A673 (cell line): ENCODE measurements around the gene KIF26B. TPM values are rescaled to one million over a fixed set of nuclear protein-coding genes. Genes with fewer than 3 reads are reported as not detected.
"Not testable (repeated sequence)": the region's sequence is repeated elsewhere in the genome, so short reads cannot be mapped to it uniquely, and the experiment has no call there.

Experiments used
- BruUV-seq: library from RNA; stranded (reverse); fragments of 400-500 nt; replicated peaks from 2 replicates; lab custom pipeline; 2021; lab: Mats Ljungman, UMichigan
- CTCF ChIA-PET: fragments of 300-600 bp; sonication (Branson Sonifier 250); formaldehyde crosslinking; loops from one replicate; lab custom pipeline; 2022; ENCODE audit warnings: antibody characterized with exemption; lab: Charles Lee
- POLR2A ChIA-PET: fragments of 300-600 bp; sonication (Branson Sonifier 250); formaldehyde crosslinking; loops from one replicate; lab custom pipeline; 2022; ENCODE audit warnings: antibody characterized with exemption; ENCODE audit not compliant: low non-redundant PET; lab: Charles Lee
- DNase-seq: peaks from one replicate; pipeline ENCODE4 v3.0.0-alpha.2; 2015; ENCODE audit warnings: low spot score
- H3K27ac ChIP-seq: fragments of 200-600 bp; sonication (generic); 2 replicates; pipeline ENCODE4 v1.5.1; 2016; ENCODE audit warnings: mixed run types, low read depth, mild to moderate bottlenecking, mixed read lengths, antibody characterized with exemption, low read length; ENCODE audit not compliant: poor library complexity, severe bottlenecking
- H3K27me3 ChIP-seq: fragments of 200-600 bp; sonication (generic); replicated peaks from 2 replicates; pipeline ENCODE4 v1.6.1; 2017; ENCODE audit warnings: mixed run types, low read depth, mild to moderate bottlenecking, mixed read lengths, antibody characterized with exemption, low read length; ENCODE audit not compliant: insufficient read depth, poor library complexity
- H3K36me3 ChIP-seq: fragments of 200-600 bp; sonication (generic); 2 replicates; pipeline ENCODE4 v1.6.1; 2016; ENCODE audit warnings: mixed run types, mild to moderate bottlenecking, mixed read lengths, antibody characterized with exemption, low read length; ENCODE audit not compliant: insufficient read depth, poor library complexity, severe bottlenecking
- H3K4me1 ChIP-seq: fragments of 200-600 bp; sonication (generic); 2 replicates; pipeline ENCODE4 v1.6.1; 2017; ENCODE audit warnings: mixed run types, mild to moderate bottlenecking, mixed read lengths, antibody characterized with exemption, low read length; ENCODE audit not compliant: insufficient read depth, poor library complexity, severe bottlenecking
- H3K4me3 ChIP-seq: fragments of 200-600 bp; sonication (generic); 2 replicates; pipeline ENCODE4 v1.5.1; 2016; ENCODE audit warnings: low read depth, mixed run types, mild to moderate bottlenecking, mixed read lengths, low read length; ENCODE audit not compliant: poor library complexity, severe bottlenecking
- H3K9me3 ChIP-seq: fragments of 200-600 bp; sonication (generic); 2 replicates; pipeline ENCODE4 v1.6.1; 2016; ENCODE audit warnings: mixed run types, low read depth, mild to moderate bottlenecking, mixed read lengths, antibody characterized with exemption, low read length; ENCODE audit not compliant: poor library complexity, severe bottlenecking
- CTCF ChIP-seq: fragments of 300-800, 200-600 bp; sonication (generic); conservative IDR thresholded peaks from 2 replicates; pipeline ENCODE4 v1.5.1; 2017; ENCODE audit warnings: low read depth, mild to moderate bottlenecking, antibody characterized with exemption, low read length, moderate library complexity, mixed read lengths
- EZH2 ChIP-seq: fragments of 200-600 bp; sonication (generic); IDR thresholded peaks from 2 replicates; pipeline ENCODE4 v1.6.1; 2017; ENCODE audit warnings: borderline replicate concordance, low read depth, mild to moderate bottlenecking, mixed read lengths, antibody characterized with exemption, low read length; ENCODE audit not compliant: poor library complexity, severe bottlenecking
- intact Hi-C: fragments of 100-400 bp; cut with micrococcal nuclease; formaldehyde crosslinking; loops from one replicate; pipeline ENCODE4 v1.10.0; 2022; ENCODE audit not compliant: unreplicated experiment
- total RNA-seq: library from RNA; stranded (reverse); gene quantifications from 2 replicates; pipeline ENCODE4 v1.2.3, GENCODE V29; 2021

The KIF26B gene
- total RNA-seq, 1 experiment from 2014 or later: not detected

- intact Hi-C loops: no loop called here
Measured at GRCh38 chr1:245322673-245323072, 167.9 kb downstream of the KIF26B start.

GRCh38 chr1:245323765-245324164, 169.0 kb downstream of the KIF26B start:
- intact Hi-C loops, H3K9me3 ChIP-seq, H3K36me3 ChIP-seq, CTCF ChIA-PET, H3K4me3 ChIP-seq, H3K4me1 ChIP-seq, POLR2A ChIA-PET, DNase-seq, BruUV-seq, H3K27ac ChIP-seq: not testable (repeated sequence)
- H3K27me3 ChIP-seq: peaks cover 12% of the 10 kb centered on the region

More at GRCh38 chr1:245322673-245323072, 167.9 kb downstream of the KIF26B start:
- ChIA-PET CTCF (no interaction called here), POLR2A (no interaction called here)
- TF ChIP-seq CTCF (no peak), EZH2 (no peak)
- Histone ChIP-seq H3K4me1 (no peaks in the 10 kb centered on the region), H3K9me3 (no peaks in the 10 kb centered on the region), H3K27me3 (peaks cover 14% of the 10 kb centered on the region), H3K27ac (no peak overlapping the region), H3K36me3 (no peaks in the 10 kb centered on the region), H3K4me3 (no peak overlapping the region)
- DNase-seq: no peak
- no TSS peak for BruUV-seq

GRCh38 chr1:245325922-245326795, 171.4 kb downstream of the KIF26B start:
- TF ChIP-seq EZH2: no peak
- no peak for TF ChIP-seq CTCF
- DNase-seq: no peak
- H3K27ac ChIP-seq: no peak overlapping the region
- BruUV-seq: no TSS peak
- no peaks in the 10 kb centered on the region for H3K36me3 ChIP-seq
- no peaks in the 10 kb centered on the region for H3K9me3 ChIP-seq
- peaks cover 10% of the 10 kb centered on the region for H3K27me3 ChIP-seq
- intact Hi-C loops: no loop called here
- CTCF ChIA-PET: no interaction called here
- H3K4me3 ChIP-seq: no peak overlapping the region
- POLR2A ChIA-PET: no interaction called here
- no peaks in the 10 kb centered on the region for H3K4me1 ChIP-seq
